Measurements from ENCODE around the gene TRIM71.

- TF ChIP-seq CTCF (IDR thresholded peaks at IDR 0.05) (no peak), EP300 (IDR thresholded peaks at IDR 0.05) (no peak), POLR2A (IDR thresholded peaks at IDR 0.05) (no peak)
Observed at GRCh38 chr3:32881624-32882023, 63.8 kb downstream of the TRIM71 start.
